ENCODE measurements around the gene YPEL5.

- no peak for TF ChIP-seq CTCF (IDR thresholded peaks at IDR 0.05)
- TF ChIP-seq POLR2A (IDR thresholded peaks at IDR 0.05), result no peak
Measured at GRCh38 chr2:30179536-30179935, 32.7 kb downstream of the YPEL5 start.
